PFSK-1 (cell line): Measurements from ENCODE around the gene SF3A2.

Experiments used
- FOXP2 ChIP-seq: optimal IDR thresholded peaks from 2 replicates; pipeline ENCODE3; 2011; ENCODE audit warnings: borderline replicate concordance, control low read depth, inconsistent platforms; ENCODE audit not compliant: insufficient read depth; ENCODE audit errors: extremely low read length, extremely low read depth
- POLR2AphosphoS5 ChIP-seq: IDR thresholded peaks from 2 replicates; pipeline ENCODE4 v1.6.1; 2012; ENCODE audit warnings: low read depth, mild to moderate bottlenecking, control low read depth, low read length, moderate library complexity
- REST ChIP-seq, 2 experiments: IDR thresholded peaks; 2 replicates each; pipeline versions ENCODE4 v1.6.1 to v1.8.0; 2011 to 2012; ENCODE audit warnings: low read depth in 2 of 2, low read length in 2 of 2, control low read depth in 1 of 2, inconsistent platforms in 1 of 2, mild to moderate bottlenecking in 1 of 2, moderate library complexity in 1 of 2; ENCODE audit not compliant: insufficient read depth in 1 of 2
- SIN3A ChIP-seq: IDR thresholded peaks from 2 replicates; pipeline ENCODE4 v1.6.1; 2012; ENCODE audit warnings: mild to moderate bottlenecking, low read length, moderate library complexity, borderline replicate concordance; ENCODE audit not compliant: insufficient read depth
- TAF1 ChIP-seq: IDR thresholded peaks from 2 replicates; pipeline ENCODE4 v1.6.1; 2012; ENCODE audit warnings: low read length, control low read depth, borderline replicate concordance; ENCODE audit not compliant: insufficient read depth

The SF3A2 gene

GRCh38 chr19:2255982-2256685 is 19.5 kb downstream of the SF3A2 start, which contains the start of gene JSRP1:
TSS of gene JSRP1 (minus strand) at chr19:2256417. CDS start at chr19:2255314, 1,103 bp downstream.
- TF ChIP-seq FOXP2 = no peak
- TF ChIP-seq SIN3A = no peak
- TF ChIP-seq POLR2AphosphoS5 = no peak

GRCh38 chr19:2259336-2259735 is 22.7 kb downstream of the SF3A2 start:
- TF ChIP-seq POLR2AphosphoS5 (no peak), SIN3A (no peak), FOXP2 (no peak), TAF1 (no peak), REST (IDR thresholded peaks at IDR 0.05; ENCODE audit: insufficient read depth in 1 of 2, low read depth in 2 of 2, low read length in 2 of 2) (no peak)

GRCh38 chr19:2260341-2260805 is 23.7 kb downstream of the SF3A2 start:
- no peak for TF ChIP-seq POLR2AphosphoS5
- TF ChIP-seq TAF1 = no peak
- TF ChIP-seq REST (IDR thresholded peaks at IDR 0.05; ENCODE audit: insufficient read depth in 1 of 2, low read depth in 2 of 2, low read length in 2 of 2) = no peak
- no peak for TF ChIP-seq SIN3A
- TF ChIP-seq FOXP2 = no peak

GRCh38 chr19:2261438-2262172 is 25.0 kb downstream of the SF3A2 start:
- TF ChIP-seq SIN3A = no peak
- TF ChIP-seq POLR2AphosphoS5 = no peak
- TF ChIP-seq TAF1 = no peak
- TF ChIP-seq REST (IDR thresholded peaks at IDR 0.05; ENCODE audit: insufficient read depth in 1 of 2, low read depth in 2 of 2, low read length in 2 of 2) = no peak
- no peak for TF ChIP-seq FOXP2

GRCh38 chr19:2266183-2266993 is 29.8 kb downstream of the SF3A2 start:
- TF ChIP-seq FOXP2 (peak; percentile 25), REST (IDR thresholded peaks at IDR 0.05; ENCODE audit: insufficient read depth in 1 of 2, low read depth in 2 of 2, low read length in 2 of 2) (no peak), TAF1 (no peak), POLR2AphosphoS5 (peak; percentile 53)
